ENCODE measurements around the gene MYCBP2.

The MYCBP2 gene

GRCh38 chr13:77298426-77298825 is 28.5 kb downstream of the MYCBP2 start:
- no peaks in the 10 kb centered on the region for H3K79me1 ChIP-seq (ENCODE audit: low read depth, low read length)
- no peak overlapping the region for H3K4me3 ChIP-seq (ENCODE audit: low read length in 2 of 2)
- H3K27ac ChIP-seq (replicated peaks; ENCODE audit: low read length), result no peak overlapping the region
- no peak overlapping the region for H3K4ac ChIP-seq (ENCODE audit: low read length)
- peaks cover 0 to 4% of the 10 kb centered on the region in 2 donors for H3K9me3 ChIP-seq (replicated peaks in 1 of 2; ENCODE audit: control insufficient read depth in 2 of 2, insufficient read depth in 1 of 2, low read depth in 1 of 2, low read length in 2 of 2)
- DNase-seq (ENCODE audit: low spot score), result no peak
- no peak overlapping the region for H2BK15ac ChIP-seq (ENCODE audit: low read length)
- no peak overlapping the region for H2BK120ac ChIP-seq (ENCODE audit: low read depth, low read length)
- no peak overlapping the region for H2BK5ac ChIP-seq (ENCODE audit: low read length)
- no peaks in the 10 kb centered on the region for H3K4me1 ChIP-seq (ENCODE audit: control insufficient read depth in 2 of 2, insufficient read depth in 1 of 2, low read depth in 1 of 2, low read length in 2 of 2)
- H3K36me3 ChIP-seq (replicated peaks in 1 of 2; ENCODE audit: control insufficient read depth in 2 of 2, insufficient read depth in 2 of 2, low read length in 2 of 2), result peaks cover 0 to 13% of the 10 kb centered on the region in 2 donors
- no peak overlapping the region for H4K91ac ChIP-seq (ENCODE audit: low read depth, low read length, poor library complexity)
- 100% methylated on average over 1 of the region's 3 CpGs; no CpG with 5 or more reads in 1 of the 2 donors for WGBS, 2 donors (ENCODE audit: extremely low coverage in 2 of 2, insufficient read length in 2 of 2, insufficient replicate concordance in 1 of 2)
- H4K8ac ChIP-seq (ENCODE audit: low read depth, low read length), result no peak overlapping the region
- no peak overlapping the region for H3K18ac ChIP-seq (ENCODE audit: low read length)
- H3K4me2 ChIP-seq (ENCODE audit: insufficient read depth, low read length, poor library complexity, severe bottlenecking), result no peak overlapping the region
- H3K14ac ChIP-seq (ENCODE audit: low read length), result no peak overlapping the region
- H3K27me3 ChIP-seq (ENCODE audit: control insufficient read depth in 3 of 3, insufficient read depth in 3 of 3, low read depth in 1 of 3, low read length in 3 of 3), result no peaks in the 10 kb centered on the region
- no peak overlapping the region for H2BK12ac ChIP-seq (ENCODE audit: low read length)
- H2AK5ac ChIP-seq (ENCODE audit: low read depth, low read length), result no peak overlapping the region
- no peak overlapping the region for H3K9ac ChIP-seq (ENCODE audit: low read depth, low read length, poor library complexity)
- H3K23ac ChIP-seq (ENCODE audit: low read depth, low read length, poor library complexity), result no peak overlapping the region
- no peak overlapping the region for H2AFZ ChIP-seq (ENCODE audit: low read length)

DNA sequence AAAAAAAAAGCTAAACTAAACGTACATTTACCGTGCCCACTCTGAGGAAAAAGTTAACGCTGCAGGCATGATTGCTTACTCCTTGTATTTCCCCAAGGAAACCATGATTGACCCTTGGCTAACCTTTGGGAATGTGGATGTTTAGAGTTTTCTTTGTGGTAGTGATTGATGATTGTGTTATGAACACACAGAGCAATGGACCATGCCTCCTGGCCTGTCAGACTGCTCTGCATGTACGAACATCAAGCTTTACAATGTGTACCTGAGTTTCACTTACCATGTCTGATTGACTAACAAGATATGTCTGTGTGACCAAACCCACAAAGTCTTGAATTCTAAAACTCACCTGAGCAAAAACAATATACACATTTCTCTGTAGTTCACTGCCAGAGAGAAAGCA is 35.1 kb downstream of the MYCBP2 start:
- no peak overlapping the region for H3K27ac ChIP-seq (replicated peaks; ENCODE audit: low read length)
- no peak overlapping the region for H3K18ac ChIP-seq (ENCODE audit: low read length)
- H3K4ac ChIP-seq (ENCODE audit: low read length), result no peak overlapping the region
- H3K9ac ChIP-seq (ENCODE audit: low read depth, low read length, poor library complexity), result no peak overlapping the region
- H3K4me2 ChIP-seq (ENCODE audit: insufficient read depth, low read length, poor library complexity, severe bottlenecking), result no peak overlapping the region
- H3K9me3 ChIP-seq (replicated peaks in 1 of 2; ENCODE audit: control insufficient read depth in 2 of 2, insufficient read depth in 1 of 2, low read depth in 1 of 2, low read length in 2 of 2), result peaks cover 0 to 4% of the 10 kb centered on the region in 2 donors
- H4K91ac ChIP-seq (ENCODE audit: low read depth, low read length, poor library complexity), result no peak overlapping the region
- H3K36me3 ChIP-seq (replicated peaks in 1 of 2; ENCODE audit: control insufficient read depth in 2 of 2, insufficient read depth in 2 of 2, low read length in 2 of 2), result peaks cover 4 to 32% of the 10 kb centered on the region in 2 donors
- H3K23ac ChIP-seq (ENCODE audit: low read depth, low read length, poor library complexity), result no peak overlapping the region
- WGBS, 2 donors (ENCODE audit: extremely low coverage in 2 of 2, insufficient read length in 2 of 2, insufficient replicate concordance in 1 of 2), result no CpG with 5 or more reads among the region's 4 CpGs
- H3K79me1 ChIP-seq (ENCODE audit: low read depth, low read length), result no peaks in the 10 kb centered on the region
- H2BK15ac ChIP-seq (ENCODE audit: low read length), result no peak overlapping the region
- no peak overlapping the region for H2BK120ac ChIP-seq (ENCODE audit: low read depth, low read length)
- H2AFZ ChIP-seq (ENCODE audit: low read length), result no peak overlapping the region
- no peak overlapping the region for H2BK5ac ChIP-seq (ENCODE audit: low read length)
- H3K14ac ChIP-seq (ENCODE audit: low read length), result no peak overlapping the region
- H2AK5ac ChIP-seq (ENCODE audit: low read depth, low read length), result no peak overlapping the region
- H2BK12ac ChIP-seq (ENCODE audit: low read length), result no peak overlapping the region
- H4K8ac ChIP-seq (ENCODE audit: low read depth, low read length), result no peak overlapping the region
- no peak for DNase-seq (ENCODE audit: low spot score)
- no peaks in the 10 kb centered on the region for H3K27me3 ChIP-seq (ENCODE audit: control insufficient read depth in 3 of 3, insufficient read depth in 3 of 3, low read depth in 1 of 3, low read length in 3 of 3)
- H3K4me1 ChIP-seq (ENCODE audit: control insufficient read depth in 2 of 2, insufficient read depth in 1 of 2, low read depth in 1 of 2, low read length in 2 of 2), result no peaks in the 10 kb centered on the region
- no peak overlapping the region for H3K4me3 ChIP-seq (ENCODE audit: low read length in 2 of 2)

- no peak overlapping the region for H3K18ac ChIP-seq (ENCODE audit: low read length)
- H2BK120ac ChIP-seq (ENCODE audit: low read depth, low read length), result no peak overlapping the region
- H2AK5ac ChIP-seq (ENCODE audit: low read depth, low read length), result no peak overlapping the region
- H2BK12ac ChIP-seq (ENCODE audit: low read length), result no peak overlapping the region
- no peak overlapping the region for H4K8ac ChIP-seq (ENCODE audit: low read depth, low read length)
- H3K36me3 ChIP-seq (replicated peaks in 1 of 2; ENCODE audit: control insufficient read depth in 2 of 2, insufficient read depth in 2 of 2, low read length in 2 of 2), result peaks cover 4 to 23% of the 10 kb centered on the region in 2 donors
- no peak overlapping the region for H3K4ac ChIP-seq (ENCODE audit: low read length)
- H3K14ac ChIP-seq (ENCODE audit: low read length), result no peak overlapping the region
- no peak for DNase-seq (ENCODE audit: low spot score)
- no peak overlapping the region for H3K9ac ChIP-seq (ENCODE audit: low read depth, low read length, poor library complexity)
- H2BK15ac ChIP-seq (ENCODE audit: low read length), result no peak overlapping the region
- no peaks in the 10 kb centered on the region for H3K9me3 ChIP-seq (replicated peaks in 1 of 2; ENCODE audit: control insufficient read depth in 2 of 2, insufficient read depth in 1 of 2, low read depth in 1 of 2, low read length in 2 of 2)
- H4K91ac ChIP-seq (ENCODE audit: low read depth, low read length, poor library complexity), result no peak overlapping the region
- no peak overlapping the region for H3K4me3 ChIP-seq (ENCODE audit: low read length in 2 of 2)
- no CpG with 5 or more reads among the region's 2 CpGs for WGBS, 2 donors (ENCODE audit: extremely low coverage in 2 of 2, insufficient read length in 2 of 2, insufficient replicate concordance in 1 of 2)
- H3K23ac ChIP-seq (ENCODE audit: low read depth, low read length, poor library complexity), result no peak overlapping the region
- no peak overlapping the region for H3K27ac ChIP-seq (replicated peaks; ENCODE audit: low read length)
- no peak overlapping the region for H2BK5ac ChIP-seq (ENCODE audit: low read length)
- no peak overlapping the region for H3K4me2 ChIP-seq (ENCODE audit: insufficient read depth, low read length, poor library complexity, severe bottlenecking)
- no peaks in the 10 kb centered on the region for H3K79me1 ChIP-seq (ENCODE audit: low read depth, low read length)
- H3K4me1 ChIP-seq (ENCODE audit: control insufficient read depth in 2 of 2, insufficient read depth in 1 of 2, low read depth in 1 of 2, low read length in 2 of 2), result no peaks in the 10 kb centered on the region
- H2AFZ ChIP-seq (ENCODE audit: low read length), result no peak overlapping the region
- H3K27me3 ChIP-seq (ENCODE audit: control insufficient read depth in 3 of 3, insufficient read depth in 3 of 3, low read depth in 1 of 3, low read length in 3 of 3), result no peaks in the 10 kb centered on the region
These were observed 36.6 kb downstream of the MYCBP2 start for GRCh38 chr13:77290342-77290741.

DNA sequence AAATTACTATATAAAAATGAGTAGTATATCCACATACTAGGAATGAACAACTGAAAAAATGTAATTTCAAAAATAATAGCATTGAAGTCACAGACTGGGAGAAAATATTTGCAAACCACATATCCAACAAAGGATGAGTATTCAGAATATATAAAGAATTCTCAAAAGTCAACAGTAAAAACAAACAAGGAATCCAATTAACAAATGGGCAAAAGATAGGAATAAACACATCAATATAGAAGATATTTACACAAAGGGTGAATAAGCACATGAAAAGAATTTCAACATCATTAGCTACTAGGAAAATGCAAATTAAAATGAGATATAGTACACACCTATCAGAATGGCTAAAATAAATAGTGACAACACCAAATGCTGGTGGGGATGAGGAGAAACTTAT is 37.0 kb downstream of the MYCBP2 start:
- Histone ChIP-seq H2BK5ac (ENCODE audit: low read length) (no peak overlapping the region), H4K8ac (ENCODE audit: low read depth, low read length) (no peak overlapping the region), H4K91ac (ENCODE audit: low read depth, low read length, poor library complexity) (no peak overlapping the region), H3K9me3 (replicated peaks in 1 of 2; ENCODE audit: control insufficient read depth in 2 of 2, insufficient read depth in 1 of 2, low read depth in 1 of 2, low read length in 2 of 2) (no peaks in the 10 kb centered on the region), H2BK15ac (ENCODE audit: low read length) (no peak overlapping the region), H3K14ac (ENCODE audit: low read length) (no peak overlapping the region), H3K27ac (replicated peaks; ENCODE audit: low read length) (no peak overlapping the region), H2BK12ac (ENCODE audit: low read length) (no peak overlapping the region), H3K4me1 (ENCODE audit: control insufficient read depth in 2 of 2, insufficient read depth in 1 of 2, low read depth in 1 of 2, low read length in 2 of 2) (no peaks in the 10 kb centered on the region), H3K27me3 (ENCODE audit: control insufficient read depth in 3 of 3, insufficient read depth in 3 of 3, low read depth in 1 of 3, low read length in 3 of 3) (no peaks in the 10 kb centered on the region), H2BK120ac (ENCODE audit: low read depth, low read length) (no peak overlapping the region), H2AK5ac (ENCODE audit: low read depth, low read length) (no peak overlapping the region), H2AFZ (ENCODE audit: low read length) (no peak overlapping the region), H3K23ac (ENCODE audit: low read depth, low read length, poor library complexity) (no peak overlapping the region), H3K79me1 (ENCODE audit: low read depth, low read length) (no peaks in the 10 kb centered on the region), H3K4ac (ENCODE audit: low read length) (no peak overlapping the region), H3K4me3 (ENCODE audit: low read length in 2 of 2) (no peak overlapping the region), H3K4me2 (ENCODE audit: insufficient read depth, low read length, poor library complexity, severe bottlenecking) (no peak overlapping the region), H3K18ac (ENCODE audit: low read length) (no peak overlapping the region), H3K9ac (ENCODE audit: low read depth, low read length, poor library complexity) (no peak overlapping the region), H3K36me3 (replicated peaks in 1 of 2; ENCODE audit: control insufficient read depth in 2 of 2, insufficient read depth in 2 of 2, low read length in 2 of 2) (peaks cover 4 to 22% of the 10 kb centered on the region in 2 donors)
- DNase-seq (ENCODE audit: low spot score), result no peak

All from neuronal stem cell (in vitro differentiated cells).